H9 (cell line): ENCODE data around the gene VSIG10L. TPM values are rescaled to one million over a fixed set of nuclear protein-coding genes. Genes with fewer than 3 reads are reported as not detected.

Source experiments
- DNase-seq: peaks from one replicate; pipeline ENCODE4 v3.0.0-alpha.2; 2017
- H2AFZ ChIP-seq: one replicate; pipeline ENCODE4 v1.6.1; 2013; ENCODE audit warnings: mild to moderate bottlenecking, low read length, control low read depth, moderate library complexity
- H2AK5ac ChIP-seq: 2 replicates; pipeline ENCODE4 v1.6.1; 2013; ENCODE audit warnings: low read length, control low read depth, mixed read lengths; ENCODE audit not compliant: insufficient read length
- H2BK120ac ChIP-seq: one replicate; pipeline ENCODE4 v1.6.1; 2013; ENCODE audit warnings: low read depth, mild to moderate bottlenecking, low read length, control low read depth, inconsistent platforms; ENCODE audit not compliant: poor library complexity, severe bottlenecking
- H2BK12ac ChIP-seq: 2 replicates; pipeline ENCODE4 v1.6.1; 2013; ENCODE audit warnings: low read length, control low read depth, mixed read lengths, low read depth; ENCODE audit not compliant: insufficient read length
- H2BK15ac ChIP-seq: 2 replicates; pipeline ENCODE4 v1.6.1; 2013; ENCODE audit warnings: low read depth, low read length, control low read depth
- H2BK20ac ChIP-seq: one replicate; pipeline ENCODE4 v1.6.1; 2013; ENCODE audit warnings: low read depth, mild to moderate bottlenecking, low read length, control low read depth, inconsistent platforms; ENCODE audit not compliant: poor library complexity, severe bottlenecking
- H2BK5ac ChIP-seq: 2 replicates; pipeline ENCODE4 v1.6.1; 2013; ENCODE audit warnings: low read length, control low read depth, mixed read lengths; ENCODE audit not compliant: insufficient read length
- H3K14ac ChIP-seq: 2 replicates; pipeline ENCODE4 v1.6.1; 2013; ENCODE audit warnings: low read length, control low read depth; ENCODE audit not compliant: insufficient read depth
- H3K18ac ChIP-seq: 2 replicates; pipeline ENCODE4 v1.6.1; 2013; ENCODE audit warnings: low read depth, mild to moderate bottlenecking, mixed read lengths, low read length, control low read depth; ENCODE audit not compliant: insufficient read length
- H3K23ac ChIP-seq: 2 replicates; pipeline ENCODE4 v1.6.1; 2013; ENCODE audit warnings: low read length, control low read depth, mixed read lengths, low read depth; ENCODE audit not compliant: insufficient read length
- H3K23me2 ChIP-seq: 2 replicates; pipeline ENCODE4 v1.6.1; 2013; ENCODE audit warnings: low read depth, mild to moderate bottlenecking, mixed read lengths, low read length, control low read depth; ENCODE audit not compliant: insufficient read length, poor library complexity, severe bottlenecking
- H3K27ac ChIP-seq: 2 replicates; pipeline ENCODE4 v1.5.1; 2013; ENCODE audit warnings: low read length, control low read depth, mixed read lengths, low read depth; ENCODE audit not compliant: insufficient read length
- H3K27me3 ChIP-seq: 2 replicates; pipeline ENCODE4 v1.6.1; 2013; ENCODE audit warnings: low read length, control low read depth, inconsistent platforms; ENCODE audit not compliant: insufficient read depth
- H3K4ac ChIP-seq: 2 replicates; pipeline ENCODE4 v1.6.1; 2013; ENCODE audit warnings: low read depth, mild to moderate bottlenecking, control low read depth, inconsistent platforms, low read length, moderate library complexity
- H3K4me1 ChIP-seq: 2 replicates; pipeline ENCODE4 v1.6.1; 2013; ENCODE audit warnings: low read length, control low read depth, inconsistent platforms; ENCODE audit not compliant: insufficient read depth
- H3K4me2 ChIP-seq: 2 replicates; pipeline ENCODE4 v1.6.1; 2013; ENCODE audit warnings: low read length, control low read depth, mixed read lengths; ENCODE audit not compliant: insufficient read length, insufficient read depth
- H3K56ac ChIP-seq: 2 replicates; pipeline ENCODE4 v1.6.1; 2013; ENCODE audit warnings: low read depth, mild to moderate bottlenecking, mixed read lengths, low read length, control low read depth; ENCODE audit not compliant: insufficient read length
- H3K79me1 ChIP-seq: 2 replicates; pipeline ENCODE4 v1.6.1; 2013; ENCODE audit warnings: low read depth, mild to moderate bottlenecking, moderate library complexity, low read length, control low read depth, inconsistent platforms; ENCODE audit not compliant: insufficient read depth, poor library complexity, severe bottlenecking
- H3K79me2 ChIP-seq: 2 replicates; pipeline ENCODE4 v1.6.1; 2013; ENCODE audit warnings: low read length, control low read depth, inconsistent platforms; ENCODE audit not compliant: insufficient read depth
- H3K9ac ChIP-seq: 2 replicates; pipeline ENCODE4 v1.6.1; 2013; ENCODE audit warnings: low read length, control low read depth, mixed read lengths; ENCODE audit not compliant: insufficient read length; ENCODE audit errors: extremely low read depth
- H3K9me3 ChIP-seq: one replicate; pipeline ENCODE4 v1.6.1; 2013; ENCODE audit warnings: low read depth, low read length, inconsistent platforms; ENCODE audit not compliant: control insufficient read depth
- H3T11ph ChIP-seq: one replicate; pipeline ENCODE4 v1.6.1; 2013; ENCODE audit warnings: mild to moderate bottlenecking, low read length, control low read depth, inconsistent platforms
- H4K20me1 ChIP-seq: one replicate; pipeline ENCODE4 v1.6.1; 2013; ENCODE audit not compliant: control insufficient read depth, insufficient read length, insufficient read depth
- H4K5ac ChIP-seq: 2 replicates; pipeline ENCODE4 v1.6.1; 2013; ENCODE audit warnings: low read depth, mild to moderate bottlenecking, mixed read lengths, low read length, control low read depth; ENCODE audit not compliant: insufficient read length
- H4K8ac ChIP-seq: replicated peaks from 2 replicates; pipeline ENCODE4 v1.6.1; 2013; ENCODE audit warnings: low read length, control low read depth, mixed read lengths, low read depth; ENCODE audit not compliant: insufficient read length
- H4K91ac ChIP-seq: 2 replicates; pipeline ENCODE4 v1.6.1; 2013; ENCODE audit warnings: low read depth, mild to moderate bottlenecking, moderate library complexity, mixed read lengths, low read length, control low read depth; ENCODE audit not compliant: insufficient read length
- H3K27ac Mint-ChIP-seq, 3 experiments: 2 replicates in 2 of 3; 3 replicates in 1 of 3; pipeline ENCODE4 v1.8.0; 2020 to 2021; ENCODE audit warnings: mixed read lengths in 3 of 3, mild to moderate bottlenecking in 1 of 3, moderate library complexity in 1 of 3
- H3K27me3 Mint-ChIP-seq: 2 replicates; pipeline ENCODE4 v1.8.0; 2021; ENCODE audit warnings: low read depth, mild to moderate bottlenecking, moderate library complexity, mixed read lengths
- H3K36me3 Mint-ChIP-seq, 3 experiments: 2 replicates in 2 of 3; 3 replicates in 1 of 3; pipeline ENCODE4 v1.8.0; 2020 to 2021; ENCODE audit warnings: low read depth in 3 of 3, mixed read lengths in 3 of 3; ENCODE audit not compliant: insufficient read depth in 1 of 3
- H3K4me1 Mint-ChIP-seq, 2 experiments: 2 replicates each; pipeline ENCODE4 v1.8.0; 2020; ENCODE audit warnings: mixed read lengths in 2 of 2
- H3K4me3 Mint-ChIP-seq, 2 experiments: 2 replicates in 1 of 2; 3 replicates in 1 of 2; pipeline ENCODE4 v1.8.0; 2020 to 2021; ENCODE audit warnings: mild to moderate bottlenecking in 2 of 2, mixed read lengths in 2 of 2, moderate library complexity in 1 of 2
- H3K9me3 Mint-ChIP-seq, 2 experiments: 2 replicates in 1 of 2; 3 replicates in 1 of 2; pipeline ENCODE4 v1.8.0; 2020; ENCODE audit warnings: mild to moderate bottlenecking in 2 of 2, mixed read lengths in 2 of 2, moderate library complexity in 1 of 2
- WGBS: extraction: QIAGEN DNeasy Blood & Tissue Kit; methylation state at CpG from one replicate; pipeline ENCODE4 v1.1.7; 2013; ENCODE audit warnings: missing lambda C conversion rate, low lambda C conversion rate, mixed read lengths; ENCODE audit not compliant: insufficient read length; ENCODE audit errors: extremely low coverage; 5-methylcytosine and 5-hydroxymethylcytosine counted together
- total RNA-seq: library from RNA; stranded (reverse); gene quantifications from 2 replicates; pipeline ENCODE4 v1.2.1, GENCODE V29; 2021
- TF ChIP-seq, protein P1 (sequence below): fragments of 200-600 bp; sonication (generic); conservative IDR thresholded peaks from 3 replicates; pipeline ENCODE4 v1.8.0; 2021; ENCODE audit warnings: antibody characterized with exemption, mild to moderate bottlenecking

VSIG10L gene
- total RNA-seq, 1 experiment from 2014 or later: 5.6 TPM

DNA sequence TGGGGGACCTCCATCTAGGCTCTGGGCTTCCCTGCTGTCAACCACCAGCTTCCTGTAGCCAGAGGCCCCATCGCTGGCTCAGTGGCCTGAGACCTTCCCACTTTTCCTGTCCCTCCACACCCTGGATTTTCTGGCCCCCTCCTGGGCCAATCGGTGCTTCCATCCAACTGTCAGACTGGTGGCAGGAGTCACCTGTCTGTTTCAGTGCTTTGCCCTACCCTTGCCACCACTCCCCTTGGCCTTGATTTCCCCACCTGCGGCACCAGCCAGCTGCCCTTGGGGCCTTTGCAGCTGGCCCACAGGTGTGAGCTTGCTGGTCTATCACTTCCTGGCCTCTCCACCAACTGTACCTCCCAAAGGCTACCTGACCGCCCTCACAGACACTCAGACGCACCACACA, 12.5 kb downstream of the VSIG10L start:
- H3K79me2 ChIP-seq: no peaks in the 10 kb centered on the region
- H3K14ac ChIP-seq: no peak overlapping the region
- no peak overlapping the region for H3K4me3 Mint-ChIP-seq
- no peak overlapping the region for H3K4ac ChIP-seq
- peaks cover 5% of the 10 kb centered on the region for H3K9me3 ChIP-seq
- no peak overlapping the region for H3T11ph ChIP-seq
- no peak overlapping the region for H2AK5ac ChIP-seq
- H3K4me2 ChIP-seq: no peak overlapping the region
- no peak overlapping the region for H2BK120ac ChIP-seq
- no peak overlapping the region for H2BK5ac ChIP-seq
- no peaks in the 10 kb centered on the region for H3K27me3 ChIP-seq
- H4K8ac ChIP-seq: no peak overlapping the region
- H3K79me1 ChIP-seq: no peaks in the 10 kb centered on the region
- no peak overlapping the region for H2BK20ac ChIP-seq
- H3K56ac ChIP-seq: no peak overlapping the region
- no peak overlapping the region for H2AFZ ChIP-seq
- no peak overlapping the region for H4K5ac ChIP-seq
- no peaks in the 10 kb centered on the region for H3K4me1 ChIP-seq
- H3K18ac ChIP-seq: no peak overlapping the region
- H4K20me1 ChIP-seq: no peaks in the 10 kb centered on the region
- WGBS: no CpG with 5 or more reads among the region's 5 CpGs
- 0 out of 5 replicates have a peak, but pooled peaks cover 0 to 4% of the 10 kb centered on the region in 2 experiments for H3K9me3 Mint-ChIP-seq
- H2BK12ac ChIP-seq: no peak overlapping the region
- H3K27ac Mint-ChIP-seq: peak overlapping the region in 1 of 3 experiments; percentile 81; a peak in 1 of 7 replicates
- TF ChIP-seq, protein P1, sequence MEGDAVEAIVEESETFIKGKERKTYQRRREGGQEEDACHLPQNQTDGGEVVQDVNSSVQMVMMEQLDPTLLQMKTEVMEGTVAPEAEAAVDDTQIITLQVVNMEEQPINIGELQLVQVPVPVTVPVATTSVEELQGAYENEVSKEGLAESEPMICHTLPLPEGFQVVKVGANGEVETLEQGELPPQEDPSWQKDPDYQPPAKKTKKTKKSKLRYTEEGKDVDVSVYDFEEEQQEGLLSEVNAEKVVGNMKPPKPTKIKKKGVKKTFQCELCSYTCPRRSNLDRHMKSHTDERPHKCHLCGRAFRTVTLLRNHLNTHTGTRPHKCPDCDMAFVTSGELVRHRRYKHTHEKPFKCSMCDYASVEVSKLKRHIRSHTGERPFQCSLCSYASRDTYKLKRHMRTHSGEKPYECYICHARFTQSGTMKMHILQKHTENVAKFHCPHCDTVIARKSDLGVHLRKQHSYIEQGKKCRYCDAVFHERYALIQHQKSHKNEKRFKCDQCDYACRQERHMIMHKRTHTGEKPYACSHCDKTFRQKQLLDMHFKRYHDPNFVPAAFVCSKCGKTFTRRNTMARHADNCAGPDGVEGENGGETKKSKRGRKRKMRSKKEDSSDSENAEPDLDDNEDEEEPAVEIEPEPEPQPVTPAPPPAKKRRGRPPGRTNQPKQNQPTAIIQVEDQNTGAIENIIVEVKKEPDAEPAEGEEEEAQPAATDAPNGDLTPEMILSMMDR: no peak
- no peak overlapping the region for H3K27ac ChIP-seq
- H3K23ac ChIP-seq: no peak overlapping the region
- H4K91ac ChIP-seq: no peak overlapping the region
- H3K9ac ChIP-seq: no peak overlapping the region
- no peaks in the 10 kb centered on the region; the same call in 1 of the 2 replicates for H3K27me3 Mint-ChIP-seq
- H3K4me1 Mint-ChIP-seq: peaks cover 4 to 18% of the 10 kb centered on the region in 2 experiments
- peaks cover 8% of the 10 kb centered on the region for H3K23me2 ChIP-seq
- DNase-seq: no peak
- peaks cover 35 to 48% (median 37%) of the 10 kb centered on the region in 3 experiments for H3K36me3 Mint-ChIP-seq
- no peak overlapping the region for H2BK15ac ChIP-seq
